Heart right ventricle (tissue), 16 donors: ENCODE data around the gene MB21D2. TPM values are rescaled to one million over a fixed set of nuclear protein-coding genes. Genes with fewer than 3 reads are reported as not detected.

ENCODE experiments used
- ATAC-seq, 8 donors: fragments of 200-7000 bp; cut with Tn5 transposase; one replicate each; pipeline ENCODE4 v1.9.1; 2020; ENCODE audit warnings: mild to moderate bottlenecking in 8 of 8, moderate library complexity in 8 of 8, moderate number of reproducible peaks in 1 of 8
- DNase-seq, 2 donors: peaks; one replicate each; pipeline ENCODE4 v3.0.0-alpha.2; 2020
- H3K27ac ChIP-seq, 10 donors: fragments of 200-600 bp; sonication (generic) in 2 of 10; one replicate each; pipeline versions ENCODE4 v1.5.0 to v1.8.0; 2020 to 2022; ENCODE audit warnings: mild to moderate bottlenecking in 3 of 10
- H3K27me3 ChIP-seq, 7 donors: fragments of 200-600 bp; one replicate each; pipeline ENCODE4 v1.8.0; 2021 to 2022; ENCODE audit warnings: mild to moderate bottlenecking in 2 of 7
- H3K36me3 ChIP-seq, 9 donors: fragments of 200-600 bp; sonication (generic) in 1 of 9; one replicate each; pipeline versions ENCODE4 v1.5.0 to v1.8.0; 2020 to 2022; ENCODE audit warnings: mild to moderate bottlenecking in 2 of 9
- H3K4me1 ChIP-seq, 9 donors: fragments of 200-600 bp; sonication (generic) in 1 of 9; one replicate each; pipeline versions ENCODE4 v1.5.0 to v1.8.0; 2020 to 2022; ENCODE audit warnings: mild to moderate bottlenecking in 4 of 9
- H3K4me3 ChIP-seq, 10 donors: fragments of 200-600 bp; sonication (generic) in 2 of 10; one replicate each; pipeline versions ENCODE4 v1.5.0 to v1.8.0; 2020 to 2022; ENCODE audit warnings: mild to moderate bottlenecking in 7 of 10, moderate library complexity in 2 of 10
- H3K9me3 ChIP-seq, 11 donors: fragments of 200-600 bp in 10 of 11; sonication (generic) in 2 of 11; one replicate each; pipeline versions ENCODE4 v1.5.0 to v1.8.0; 2013 to 2022; ENCODE audit warnings: mild to moderate bottlenecking in 2 of 11, control low read depth in 1 of 11, moderate library complexity in 1 of 11
- CTCF ChIP-seq, 9 donors: fragments of 200-600 bp; sonication (generic) in 2 of 9; IDR thresholded peaks; one replicate each; pipeline versions ENCODE4 v1.5.0 to v1.8.0; 2021 to 2022; ENCODE audit warnings: antibody characterized with exemption in 9 of 9, mild to moderate bottlenecking in 5 of 9, moderate library complexity in 1 of 9
- WGBS, 2 donors: extraction: QIAGEN DNeasy Blood & Tissue Kit; methylation state at CpG; one replicate each; pipeline ENCODE4 v1.1.7; 2013; ENCODE audit warnings: inconsistent platforms in 1 of 2; 5-methylcytosine and 5-hydroxymethylcytosine counted together
- intact Hi-C, 10 donors: fragments of 100-400 bp; cut with DNase I; formaldehyde crosslinking; loops; one replicate each; pipeline versions ENCODE4 v1.11.1 to v1.14.2; 2022
- polyA plus RNA-seq, 2 donors: library from polyadenylated mRNA; stranded (reverse); fragments of 200-250 nt; gene quantifications; one replicate each; pipeline ENCODE4 v1.2.3, GENCODE V29; 2013
- total RNA-seq, 10 donors: library from RNA; stranded (reverse); fragmentation: NEBNext Ultra II Directional in 3 of 10; extraction: Animal tissue kit (Norgen Biotek cat#: 25700) in 3 of 10; gene quantifications; one replicate each; pipeline versions ENCODE4 v1.2.1 to v1.2.4, GENCODE V29; 2021 to 2023
- donor health status: Arrhythmogenic right ventricular cardiomyopathy.
- donor health status: ischemic (EF 13 %, LVEDD 7.1; RV severe dilation, severe dysfunction).
- donor health status: healthy with polysubstance abuse.
- donor health status: DM: no; HTN: yes; CAD: no.
- donor health status: DM: no; HTN: no; CAD: no.
- donor health status: ischemic (EF 25% LVEDD 6.9; RV normal size, moderate dysfunction).
- donor health status: ischemic (EF 25% LVEDD 5.7; RV mildly dilated, moderate dysfunction).
- donor health status: healthy.
- donor health status: DM: yes; HTN: yes; CAD: no.
- donor health status: Ischemic cardiomyopathy.
- donor health status: ischemic (EF 35%, LVEDD 5.7; RV mildly dilated, moderate dysfunction).
- donor health status: nonischemic (EF 11% LVEDD 7.7; RV severe dilation, severe dysfunction).
- donor health status: DM: yes; HTN: yes; CAD: no.
- donor health status: PGD.
- donor health status: ischemic (EF 29% LVEDD 5.4; RV normal size, mild dysfunction).
- donor health status: nonischemic (EF 23%, LVEDD 6.1; RV moderate dilation, normal function).

Gene MB21D2
- total and polyA plus RNA-seq, 12 donors, result 0.80 to 4.4 (median 2.8) TPM

GRCh38 chr3:192915304-192915703 lies 2.4 kb downstream of the MB21D2 start:
- Histone ChIP-seq H3K27ac (no peak overlapping the region), H3K27me3 (peaks cover 0 to 42% (median 0%) of the 10 kb centered on the region in 7 donors), H3K9me3 (no peaks in the 10 kb centered on the region), H3K4me3 (peak overlapping the region in 6 of 10 donors; percentile 63 to 97 (median 76)), H3K4me1 (peaks cover 4 to 41% (median 23%) of the 10 kb centered on the region in 9 donors), H3K36me3 (no peaks in the 10 kb centered on the region)
- TF ChIP-seq CTCF (IDR thresholded peaks at IDR 0.05), result peak in 4 of 9 donors; percentile 8 to 46 (median 40)
- DNase-seq (no peak), ATAC-seq (no peak)
- intact Hi-C loops, result loop anchor here (1.0 to 10.0 kb wide), 10 partner anchors 48 to 129 kb away; no protein-coding TSS in a partner anchor
- 49 to 53% methylated on average over 3 of the region's 3 CpGs for whole genome bisulfite sequencing, 2 donors

GRCh38 chr3:192914848-192915247 lies 2.8 kb downstream of the MB21D2 start:
- peaks cover 4 to 41% (median 23%) of the 10 kb centered on the region in 9 donors for H3K4me1 ChIP-seq
- intact Hi-C loops, result loop anchor here (1.0 to 10.0 kb wide), 10 partner anchors 48 to 130 kb away; no protein-coding TSS in a partner anchor
- 57 to 66% methylated on average over 2 of the region's 2 CpGs for WGBS, 2 donors

GRCh38 chr3:192913540-192913939 lies 4.1 kb downstream of the MB21D2 start:
- no peak for TF ChIP-seq CTCF (IDR thresholded peaks at IDR 0.05)
- WGBS, 2 donors, result 93 to 95% methylated on average over 4 of the region's 4 CpGs
- intact Hi-C loops, result loop anchor here in 3 of 10 donors (10.0 kb wide), 4 partner anchors 49 to 131 kb away; no protein-coding TSS in a partner anchor

More at GRCh38 chr3:192914848-192915247, 2.8 kb downstream of the MB21D2 start:
- Histone ChIP-seq H3K9me3 (no peaks in the 10 kb centered on the region), H3K27me3 (peaks cover 0 to 42% (median 0%) of the 10 kb centered on the region in 7 donors), H3K36me3 (no peaks in the 10 kb centered on the region), H3K27ac (no peak overlapping the region), H3K4me3 (no peak overlapping the region)
- no peak for TF ChIP-seq CTCF (IDR thresholded peaks at IDR 0.05)
- DNase-seq, result no peak
- ATAC-seq, result no peak

GRCh38 chr3:192911293-192911692 lies 6.4 kb downstream of the MB21D2 start:
- Histone ChIP-seq H3K4me3 (no peak overlapping the region), H3K27ac (no peak overlapping the region), H3K36me3 (no peaks in the 10 kb centered on the region), H3K9me3 (no peaks in the 10 kb centered on the region), H3K27me3 (peaks cover 0 to 17% (median 0%) of the 10 kb centered on the region in 7 donors), H3K4me1 (peaks cover 4 to 33% (median 20%) of the 10 kb centered on the region in 9 donors)
- TF ChIP-seq CTCF (IDR thresholded peaks at IDR 0.05), result no peak
- 83 to 86% methylated on average over 1 of the region's 1 CpG for WGBS, 2 donors
- DNase-seq (no peak), ATAC-seq (no peak)
- intact Hi-C loops, result loop anchor here in 3 of 10 donors (10.0 kb wide), 4 partner anchors 46 to 134 kb away; no protein-coding TSS in a partner anchor

More at GRCh38 chr3:192913540-192913939, 4.1 kb downstream of the MB21D2 start:
- no peak for DNase-seq
- H3K4me3 ChIP-seq, result no peak overlapping the region
- H3K4me1 ChIP-seq, result peaks cover 4 to 35% (median 23%) of the 10 kb centered on the region in 9 donors
- H3K27ac ChIP-seq, result no peak overlapping the region
- H3K9me3 ChIP-seq, result no peaks in the 10 kb centered on the region
- peaks cover 0 to 38% (median 0%) of the 10 kb centered on the region in 7 donors for H3K27me3 ChIP-seq
- no peak for ATAC-seq
- H3K36me3 ChIP-seq, result no peaks in the 10 kb centered on the region
